ENCODE results near the gene KRTAP3-1. TPM values are rescaled to one million over a fixed set of nuclear protein-coding genes. Genes with fewer than 3 reads are reported as not detected.

Gene KRTAP3-1
- total RNA-seq, 1 experiment from 2014 or later: not detected

DNA sequence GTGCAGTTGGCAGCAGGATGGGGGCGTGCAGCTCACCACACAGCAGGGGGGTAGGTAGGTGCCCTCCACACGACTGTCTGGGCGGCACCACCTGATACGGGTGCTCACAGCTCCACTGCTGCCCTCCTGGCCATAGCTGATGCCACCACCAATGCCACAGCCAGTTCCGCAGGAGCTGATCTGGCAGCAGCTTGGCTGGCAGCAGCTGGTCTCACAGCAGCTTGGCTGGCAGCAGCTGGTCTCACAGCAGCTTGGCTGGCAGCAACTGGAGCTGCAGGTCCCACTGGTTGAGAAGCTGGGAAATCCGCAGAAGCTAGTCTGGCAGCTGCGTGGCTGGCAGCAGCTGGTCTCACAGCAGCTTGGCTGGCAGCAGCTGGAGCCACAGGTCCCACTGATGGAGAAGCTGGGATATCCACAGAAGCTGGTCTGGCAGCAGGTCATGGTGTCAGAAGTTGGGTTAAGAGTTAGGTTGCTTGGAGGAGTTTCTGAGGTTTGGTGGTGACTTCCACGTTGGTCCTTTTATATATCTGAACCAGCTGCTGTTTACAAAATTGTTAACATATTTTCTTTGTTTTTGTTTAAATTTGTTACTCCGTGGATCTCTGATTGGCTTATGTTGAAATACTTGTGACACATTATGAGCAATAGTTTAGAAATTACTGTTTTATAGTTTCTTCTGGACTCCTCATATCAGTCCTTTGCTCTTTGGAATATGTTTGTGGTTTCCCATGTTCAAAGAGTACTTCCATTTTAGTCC is 18.0 kb upstream of the KRTAP3-1 start, which contains the start of gene KRTAP1-5:
TSS of gene KRTAP1-5 (minus strand) at position 494 of the 757 bp plus-strand sequence. CDS start at position 441, 53 bp downstream.
- Histone ChIP-seq H3K4me1 (ENCODE audit: insufficient read depth, low read length, poor library complexity, severe bottlenecking) (no peaks in the 10 kb centered on the region), H3K9me3 (ENCODE audit: low read depth, low read length, poor library complexity, severe bottlenecking) (no peaks in the 10 kb centered on the region), H3K4me3 (ENCODE audit: low read depth, low read length, poor library complexity, severe bottlenecking) (no peak within 1 kb of the TSS), H3K27ac (ENCODE audit: low read depth, low read length, poor library complexity, severe bottlenecking) (no peak within 1 kb of the TSS), H3K36me3 (ENCODE audit: insufficient read depth, low read length, poor library complexity, severe bottlenecking) (no peaks in the 10 kb centered on the region), H3K27me3 (replicated peaks; ENCODE audit: insufficient read depth, low read depth, low read length, poor library complexity) (no peaks in the 10 kb centered on the region)
- ChIA-PET CTCF (no interaction called here), POLR2A (ENCODE audit: low non-redundant PET) (no interaction called here)
- intact Hi-C loops (cut with micrococcal nuclease; ENCODE audit: unreplicated experiment): no loop called here
- no TSS peak for BruUV-seq (replicated peaks)
- no peak for DNase-seq (ENCODE audit: low spot score)
- TF ChIP-seq EZH2 (IDR thresholded peaks at IDR 0.05; ENCODE audit: borderline replicate concordance, low read depth, low read length, poor library complexity, severe bottlenecking): no peak
- TF ChIP-seq, protein P1, sequence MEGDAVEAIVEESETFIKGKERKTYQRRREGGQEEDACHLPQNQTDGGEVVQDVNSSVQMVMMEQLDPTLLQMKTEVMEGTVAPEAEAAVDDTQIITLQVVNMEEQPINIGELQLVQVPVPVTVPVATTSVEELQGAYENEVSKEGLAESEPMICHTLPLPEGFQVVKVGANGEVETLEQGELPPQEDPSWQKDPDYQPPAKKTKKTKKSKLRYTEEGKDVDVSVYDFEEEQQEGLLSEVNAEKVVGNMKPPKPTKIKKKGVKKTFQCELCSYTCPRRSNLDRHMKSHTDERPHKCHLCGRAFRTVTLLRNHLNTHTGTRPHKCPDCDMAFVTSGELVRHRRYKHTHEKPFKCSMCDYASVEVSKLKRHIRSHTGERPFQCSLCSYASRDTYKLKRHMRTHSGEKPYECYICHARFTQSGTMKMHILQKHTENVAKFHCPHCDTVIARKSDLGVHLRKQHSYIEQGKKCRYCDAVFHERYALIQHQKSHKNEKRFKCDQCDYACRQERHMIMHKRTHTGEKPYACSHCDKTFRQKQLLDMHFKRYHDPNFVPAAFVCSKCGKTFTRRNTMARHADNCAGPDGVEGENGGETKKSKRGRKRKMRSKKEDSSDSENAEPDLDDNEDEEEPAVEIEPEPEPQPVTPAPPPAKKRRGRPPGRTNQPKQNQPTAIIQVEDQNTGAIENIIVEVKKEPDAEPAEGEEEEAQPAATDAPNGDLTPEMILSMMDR (conservative IDR thresholded peaks at IDR 0.05; ENCODE audit: low read depth, low read length): no peak

DNA sequence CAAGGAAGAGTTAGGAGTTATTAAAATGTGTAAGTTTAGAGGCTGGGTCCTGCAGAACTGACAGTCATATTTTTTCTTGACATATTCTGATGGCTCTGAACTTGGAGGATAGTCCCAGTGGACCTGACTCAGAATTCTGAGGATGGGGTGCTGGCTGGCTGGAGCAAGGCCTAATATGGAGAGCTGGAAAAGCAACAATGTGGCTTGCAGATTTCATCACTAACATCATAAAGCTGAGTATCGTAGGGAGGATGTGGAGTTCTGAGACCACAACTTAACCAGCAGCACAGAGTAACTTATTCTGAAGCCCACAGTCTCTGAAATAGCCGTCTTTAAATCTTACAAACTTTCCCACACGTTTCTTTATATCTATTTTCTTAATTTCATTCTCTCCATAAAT is 15.8 kb upstream of the KRTAP3-1 start:
- Histone ChIP-seq H3K27me3 (replicated peaks; ENCODE audit: insufficient read depth, low read depth, low read length, poor library complexity) (no peaks in the 10 kb centered on the region), H3K4me1 (ENCODE audit: insufficient read depth, low read length, poor library complexity, severe bottlenecking) (no peaks in the 10 kb centered on the region), H3K36me3 (ENCODE audit: insufficient read depth, low read length, poor library complexity, severe bottlenecking) (no peaks in the 10 kb centered on the region), H3K4me3 (ENCODE audit: low read depth, low read length, poor library complexity, severe bottlenecking) (no peak overlapping the region), H3K27ac (ENCODE audit: low read depth, low read length, poor library complexity, severe bottlenecking) (no peak overlapping the region), H3K9me3 (ENCODE audit: low read depth, low read length, poor library complexity, severe bottlenecking) (no peaks in the 10 kb centered on the region)
- no TSS peak for BruUV-seq (replicated peaks)
- TF ChIP-seq EZH2 (IDR thresholded peaks at IDR 0.05; ENCODE audit: borderline replicate concordance, low read depth, low read length, poor library complexity, severe bottlenecking): no peak
- TF ChIP-seq, protein P1 (conservative IDR thresholded peaks at IDR 0.05; ENCODE audit: low read depth, low read length): no peak
- DNase-seq (ENCODE audit: low spot score): no peak
- intact Hi-C loops (cut with micrococcal nuclease; ENCODE audit: unreplicated experiment): no loop called here
- CTCF ChIA-PET: no interaction called here
- POLR2A ChIA-PET (ENCODE audit: low non-redundant PET): no interaction called here

DNA sequence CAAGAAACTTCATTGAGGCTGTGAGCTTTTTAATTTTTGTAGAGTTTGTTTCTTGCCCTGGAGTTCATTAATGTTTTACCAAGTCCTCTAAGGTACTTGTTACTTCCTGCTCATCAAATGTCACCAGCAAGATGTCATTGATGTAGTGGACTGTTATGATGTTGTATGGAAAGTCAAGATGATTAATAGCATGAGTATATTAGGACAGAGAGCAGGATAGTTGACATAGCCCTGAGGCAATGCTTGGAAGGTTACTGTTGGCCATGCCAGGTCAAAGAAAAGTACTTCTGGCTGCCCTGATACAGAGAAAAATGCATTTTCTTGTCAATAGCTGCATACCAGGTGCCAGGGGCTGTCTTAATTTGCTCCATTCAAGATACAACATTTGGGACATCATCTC is 11.4 kb upstream of the KRTAP3-1 start:
- ChIA-PET POLR2A (ENCODE audit: low non-redundant PET) (no interaction called here), CTCF (no interaction called here)
- H3K27me3 ChIP-seq (replicated peaks; ENCODE audit: insufficient read depth, low read depth, low read length, poor library complexity): no peaks in the 10 kb centered on the region
- no peak overlapping the region for H3K27ac ChIP-seq (ENCODE audit: low read depth, low read length, poor library complexity, severe bottlenecking)
- no peak for DNase-seq (ENCODE audit: low spot score)
- no TSS peak for BruUV-seq (replicated peaks)
- TF ChIP-seq EZH2 (IDR thresholded peaks at IDR 0.05; ENCODE audit: borderline replicate concordance, low read depth, low read length, poor library complexity, severe bottlenecking): no peak
- TF ChIP-seq, protein P1 (conservative IDR thresholded peaks at IDR 0.05; ENCODE audit: low read depth, low read length): no peak
- H3K36me3 ChIP-seq (ENCODE audit: insufficient read depth, low read length, poor library complexity, severe bottlenecking): no peaks in the 10 kb centered on the region
- H3K4me3 ChIP-seq (ENCODE audit: low read depth, low read length, poor library complexity, severe bottlenecking): no peak overlapping the region
- no peaks in the 10 kb centered on the region for H3K9me3 ChIP-seq (ENCODE audit: low read depth, low read length, poor library complexity, severe bottlenecking)
- intact Hi-C loops (cut with micrococcal nuclease; ENCODE audit: unreplicated experiment): no loop called here
- H3K4me1 ChIP-seq (ENCODE audit: insufficient read depth, low read length, poor library complexity, severe bottlenecking): no peaks in the 10 kb centered on the region

All from A673 (cell line).